Cardiac septum (tissue), 1 donor: ENCODE measurements around the gene BTBD2. TPM values are rescaled to one million over a fixed set of nuclear protein-coding genes. Genes with fewer than 3 reads are reported as not detected.

Experiments
- total RNA-seq: library from RNA; stranded (reverse); fragmentation: NEBNext Ultra II Directional; extraction: Animal tissue kit (Norgen Biotek cat#: 25700); gene quantifications from one replicate; pipeline ENCODE4 v1.2.1, GENCODE V29; 2021
- donor health status: DM: no; HTN: no; CAD: no.

Gene BTBD2
- total RNA-seq, 1 donor from 2014 or later = 60.5 TPM

Other genes starting within 250 kb of the BTBD2 start
- 0.78 TPM for gene ATP8B3, start 203.4 kb downstream of the BTBD2 start, total RNA-seq
- gene REXO1, start 167.2 kb downstream of the BTBD2 start, total RNA-seq = 16.7 TPM
- gene KLF16, start 152.1 kb downstream of the BTBD2 start, total RNA-seq = 14.1 TPM
- gene ABHD17A, start 130.2 kb downstream of the BTBD2 start, total RNA-seq = 61.1 TPM
- 2.1 TPM for gene ADAT3, start 110.3 kb downstream of the BTBD2 start, total RNA-seq
- gene SCAMP4, start 110.3 kb downstream of the BTBD2 start, total RNA-seq = 14.9 TPM
- gene CSNK1G2, start 74.5 kb downstream of the BTBD2 start, total RNA-seq = 31.4 TPM
- gene MKNK2, start 35.5 kb upstream of the BTBD2 start, total RNA-seq = 122 TPM
- 17.0 TPM for gene MOB3A, start 80.6 kb upstream of the BTBD2 start, total RNA-seq
- 4.3 TPM for gene IZUMO4, start 81.2 kb upstream of the BTBD2 start, total RNA-seq
- 89.0 TPM for gene AP3D1, start 135.9 kb upstream of the BTBD2 start, total RNA-seq
- 15.2 TPM for gene DOT1L, start 148.2 kb upstream of the BTBD2 start, total RNA-seq
- gene PLEKHJ1, start 220.6 kb upstream of the BTBD2 start, total RNA-seq = 51.2 TPM
- gene SF3A2, start 221.1 kb upstream of the BTBD2 start, total RNA-seq = 34.1 TPM
- gene AMH, start 233.6 kb upstream of the BTBD2 start, total RNA-seq = 1.5 TPM
- gene JSRP1, start 240.7 kb upstream of the BTBD2 start, total RNA-seq = 0.46 TPM